Stimulated activated CD8-positive, alpha-beta memory T cell treated with anti-CD3 and anti-CD28 coated beads, Interleukin-15, amount 100 ng/mL, for 24 hours (primary cell): Measurements from ENCODE around the gene ZDHHC7.

ENCODE experiments used
- DNase-seq: peaks from one replicate; pipeline ENCODE4 v3.0.0-alpha.2; 2020; ENCODE audit warnings: low read depth

ZDHHC7 gene

GRCh38 chr16:85018529-85019236, 7.3 kb upstream of the ZDHHC7 start:
- DNase-seq, result no peak

- DNase-seq, result no peak
Measured at GRCh38 chr16:85017633-85018032, 6.3 kb upstream of the ZDHHC7 start.

GRCh38 chr16:85017151-85017550, 5.8 kb upstream of the ZDHHC7 start:
- DNase-seq, result no peak

GRCh38 chr16:85015481-85016187, 4.3 kb upstream of the ZDHHC7 start:
- DNase-seq, result no peak

- DNase-seq, result no peak
Measured at GRCh38 chr16:85014311-85014710, 3.0 kb upstream of the ZDHHC7 start.

- no peak for DNase-seq
Measured at GRCh38 chr16:85011846-85012284, 530 bp upstream of the ZDHHC7 start.

GRCh38 chr16:85010446-85010930, 847 bp downstream of the ZDHHC7 start:
- no peak for DNase-seq

GRCh38 chr16:85008271-85008670, 3.1 kb downstream of the ZDHHC7 start:
- DNase-seq, result no peak

- no peak for DNase-seq
Measured at GRCh38 chr16:85007496-85008214, 3.7 kb downstream of the ZDHHC7 start.

GRCh38 chr16:85006639-85007038, 4.7 kb downstream of the ZDHHC7 start:
- no peak for DNase-seq

GRCh38 chr16:85005285-85006069, 5.9 kb downstream of the ZDHHC7 start:
- no peak for DNase-seq

- no peak for DNase-seq
Measured at GRCh38 chr16:85004587-85005205, 6.6 kb downstream of the ZDHHC7 start.

GRCh38 chr16:85003725-85004586, 7.4 kb downstream of the ZDHHC7 start:
- no peak for DNase-seq

GRCh38 chr16:85003076-85003475, 8.3 kb downstream of the ZDHHC7 start:
- no peak for DNase-seq

- no peak for DNase-seq
Measured at GRCh38 chr16:85002608-85003007, 8.7 kb downstream of the ZDHHC7 start.

GRCh38 chr16:85002099-85002541, 9.2 kb downstream of the ZDHHC7 start:
- no peak for DNase-seq

GRCh38 chr16:84999857-85000480, 11.4 kb downstream of the ZDHHC7 start:
- no peak for DNase-seq

- no peak for DNase-seq
Measured at GRCh38 chr16:84999200-84999599, 12.1 kb downstream of the ZDHHC7 start.

GRCh38 chr16:84996365-84996764, 15.0 kb downstream of the ZDHHC7 start:
- DNase-seq, result no peak

GRCh38 chr16:84995663-84996062, 15.7 kb downstream of the ZDHHC7 start:
- DNase-seq, result no peak
